ENCODE data around the gene FBL.

DNA sequence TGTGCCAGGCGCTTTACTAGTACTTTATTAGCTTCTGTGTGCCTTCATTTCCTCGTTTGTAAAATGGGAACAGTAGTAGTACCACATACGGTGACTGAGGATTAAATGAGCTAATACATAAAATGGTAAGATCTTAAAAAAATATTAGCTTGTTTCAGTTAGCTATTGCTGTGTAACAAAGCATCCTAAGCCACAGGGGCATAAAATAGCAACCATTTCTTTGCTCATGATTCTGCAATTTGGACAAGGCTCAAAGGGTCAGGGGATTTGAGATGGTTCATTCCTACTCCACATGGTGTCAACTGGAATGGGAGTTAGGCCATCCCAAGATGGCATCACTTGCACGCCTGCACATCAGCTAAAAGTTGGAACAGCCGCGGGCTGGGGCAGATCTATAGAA, 25.5 kb downstream of the FBL start:
- TF ChIP-seq, protein P1, sequence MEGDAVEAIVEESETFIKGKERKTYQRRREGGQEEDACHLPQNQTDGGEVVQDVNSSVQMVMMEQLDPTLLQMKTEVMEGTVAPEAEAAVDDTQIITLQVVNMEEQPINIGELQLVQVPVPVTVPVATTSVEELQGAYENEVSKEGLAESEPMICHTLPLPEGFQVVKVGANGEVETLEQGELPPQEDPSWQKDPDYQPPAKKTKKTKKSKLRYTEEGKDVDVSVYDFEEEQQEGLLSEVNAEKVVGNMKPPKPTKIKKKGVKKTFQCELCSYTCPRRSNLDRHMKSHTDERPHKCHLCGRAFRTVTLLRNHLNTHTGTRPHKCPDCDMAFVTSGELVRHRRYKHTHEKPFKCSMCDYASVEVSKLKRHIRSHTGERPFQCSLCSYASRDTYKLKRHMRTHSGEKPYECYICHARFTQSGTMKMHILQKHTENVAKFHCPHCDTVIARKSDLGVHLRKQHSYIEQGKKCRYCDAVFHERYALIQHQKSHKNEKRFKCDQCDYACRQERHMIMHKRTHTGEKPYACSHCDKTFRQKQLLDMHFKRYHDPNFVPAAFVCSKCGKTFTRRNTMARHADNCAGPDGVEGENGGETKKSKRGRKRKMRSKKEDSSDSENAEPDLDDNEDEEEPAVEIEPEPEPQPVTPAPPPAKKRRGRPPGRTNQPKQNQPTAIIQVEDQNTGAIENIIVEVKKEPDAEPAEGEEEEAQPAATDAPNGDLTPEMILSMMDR (optimal IDR thresholded peaks at IDR 0.05 in 1 of 3, IDR thresholded peaks at IDR 0.05 in 1 of 3, conservative IDR thresholded peaks at IDR 0.05 in 1 of 3; ENCODE audit: extremely low read depth in 1 of 3, insufficient read depth in 2 of 3, low read length in 3 of 3), result no peak
- no peak for TF ChIP-seq EZH2 (IDR thresholded peaks at IDR 0.05; ENCODE audit: low read length)

Data from keratinocyte (primary cell).